Lung (tissue), 12 donors: ENCODE results near the gene TLE6. TPM values are rescaled to one million over a fixed set of nuclear protein-coding genes. Genes with fewer than 3 reads are reported as not detected.
A peak's percentile ranks its signal among the peaks of the same experiment; 100 is the strongest.
"Not testable (repeated sequence)": the region's sequence is repeated elsewhere in the genome, so short reads cannot be mapped to it uniquely, and the experiment has no call there.

Experiments used
- ATAC-seq: fragments of 200-7000 bp; cut with Tn5 transposase; one replicate; pipeline ENCODE4 v1.9.1; 2020; ENCODE audit warnings: moderate number of reproducible peaks; ENCODE audit not compliant: insufficient read depth, low FRiP score
- DNase-seq, 3 donors: peaks; one replicate each; pipeline ENCODE4 v3.0.0-alpha.2; 2013 to 2017
- H3K27ac ChIP-seq, 2 donors: one replicate each; pipeline ENCODE4 v1.5.1; 2013; ENCODE audit warnings: mild to moderate bottlenecking in 2 of 2, moderate library complexity in 2 of 2, control low read depth in 1 of 2, inconsistent platforms in 1 of 2, low read depth in 1 of 2, low read length in 1 of 2
- H3K27me3 ChIP-seq, 3 donors: one replicate each; pipeline ENCODE4 v1.5.1; 2013; ENCODE audit warnings: low read length in 2 of 3; ENCODE audit not compliant: control insufficient read depth in 3 of 3, insufficient read depth in 3 of 3
- H3K36me3 ChIP-seq, 4 donors: one replicate each; pipeline ENCODE4 v1.5.1; 2013; ENCODE audit warnings: low read length in 4 of 4, mild to moderate bottlenecking in 1 of 4, moderate library complexity in 1 of 4; ENCODE audit not compliant: control insufficient read depth in 4 of 4, insufficient read depth in 4 of 4
- H3K4me1 ChIP-seq, 5 donors: one replicate each; pipeline ENCODE4 v1.5.1; 2013; ENCODE audit warnings: low read length in 5 of 5, mild to moderate bottlenecking in 2 of 5, moderate library complexity in 1 of 5; ENCODE audit not compliant: control insufficient read depth in 5 of 5, insufficient read depth in 5 of 5
- H3K4me3 ChIP-seq: one replicate; pipeline ENCODE4 v1.5.1; 2013; ENCODE audit warnings: mild to moderate bottlenecking, control low read depth, moderate library complexity
- H3K9ac ChIP-seq, 2 donors: one replicate each; pipeline ENCODE4 v1.5.1; 2013; ENCODE audit warnings: low read length in 2 of 2, control low read depth in 1 of 2; ENCODE audit not compliant: insufficient read depth in 1 of 2
- H3K9me3 ChIP-seq, 4 donors: one replicate each; pipeline ENCODE4 v1.5.1; 2013; ENCODE audit warnings: low read length in 3 of 4, mild to moderate bottlenecking in 1 of 4, moderate library complexity in 1 of 4; ENCODE audit not compliant: control insufficient read depth in 4 of 4, insufficient read depth in 3 of 4
- CTCF ChIP-seq: IDR thresholded peaks from 2 replicates; pipeline ENCODE4 v1.5.1; 2012; ENCODE audit warnings: mild to moderate bottlenecking; ENCODE audit errors: control extremely low read depth, extremely low read depth
- WGBS, 2 donors: extraction: QIAGEN DNeasy Blood & Tissue Kit; methylation state at CpG; one replicate each; pipeline ENCODE4 v1.1.7; 2013; 5-methylcytosine and 5-hydroxymethylcytosine counted together
- polyA plus RNA-seq, 2 donors: library from polyadenylated mRNA; stranded (reverse); fragments of 200-250 nt; gene quantifications; one replicate each; pipeline ENCODE4 v1.2.1, GENCODE V29; 2013
- total RNA-seq, 2 donors: library from RNA; depleted of rRNA in 1 of 2; stranded (reverse); fragments of >200 nt in 1 of 2; gene quantifications; one replicate each; pipeline ENCODE4 v1.2.1, GENCODE V29; 2014 to 2021
- donor health status: control.
- donor health status: control.
- donor health status: Bipolar disorder and iron deficiency.
- donor health status: healthy.
- donor health status: DM: yes; HTN: yes; CAD: no.

The TLE6 gene
- total and polyA plus RNA-seq, 4 donors, result 6.1 to 8.8 (median 7.2) TPM

- H3K9me3 ChIP-seq, result no peaks in the 10 kb centered on the region
- peaks cover 0 to 5% (median 0%) of the 10 kb centered on the region in 5 donors for H3K4me1 ChIP-seq
- no peak overlapping the region for H3K9ac ChIP-seq
- no peak overlapping the region for H3K27ac ChIP-seq
- H3K4me3 ChIP-seq, result no peak overlapping the region
- H3K27me3 ChIP-seq, result no peaks in the 10 kb centered on the region
- TF ChIP-seq CTCF, result no peak
- 96 to 97% methylated on average over 5 of the region's 5 CpGs for WGBS, 2 donors
- ATAC-seq, result no peak
- no peaks in the 10 kb centered on the region for H3K36me3 ChIP-seq
- no peak for DNase-seq
These were observed 20.2 kb upstream of the TLE6 start for GRCh38 chr19:2957160-2957559.

DNA sequence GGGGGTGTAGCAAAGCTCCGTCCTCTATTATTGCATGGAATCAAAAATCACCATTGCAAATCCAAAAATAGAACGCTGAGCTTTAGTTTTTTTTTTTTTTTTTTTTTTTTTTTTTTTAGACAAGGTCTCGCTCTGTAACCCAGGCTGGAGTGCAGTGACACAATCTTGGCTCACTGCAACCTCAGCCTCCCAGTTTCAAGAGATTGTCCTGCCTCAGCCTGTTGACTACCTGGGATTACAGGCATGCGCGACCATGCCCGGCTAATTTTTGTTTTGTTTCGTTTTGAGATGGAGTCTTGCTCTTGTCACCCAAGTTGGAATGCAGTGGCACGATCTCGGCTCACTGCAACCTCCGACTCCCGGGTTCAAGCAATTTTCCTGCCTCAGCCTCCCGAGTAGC, 17.2 kb upstream of the TLE6 start:
- no peaks in the 10 kb centered on the region for H3K36me3 ChIP-seq
- no peak overlapping the region for H3K9ac ChIP-seq
- no peak for DNase-seq
- WGBS, 2 donors, result 94% methylated on average over 12 of the region's 12 CpGs
- H3K4me3 ChIP-seq, result no peak overlapping the region
- H3K27me3 ChIP-seq, result no peaks in the 10 kb centered on the region
- no peaks in the 10 kb centered on the region for H3K9me3 ChIP-seq
- TF ChIP-seq CTCF, result no peak
- H3K27ac ChIP-seq, result no peak overlapping the region
- H3K4me1 ChIP-seq, result no peaks in the 10 kb centered on the region
- ATAC-seq, result no peak

DNA sequence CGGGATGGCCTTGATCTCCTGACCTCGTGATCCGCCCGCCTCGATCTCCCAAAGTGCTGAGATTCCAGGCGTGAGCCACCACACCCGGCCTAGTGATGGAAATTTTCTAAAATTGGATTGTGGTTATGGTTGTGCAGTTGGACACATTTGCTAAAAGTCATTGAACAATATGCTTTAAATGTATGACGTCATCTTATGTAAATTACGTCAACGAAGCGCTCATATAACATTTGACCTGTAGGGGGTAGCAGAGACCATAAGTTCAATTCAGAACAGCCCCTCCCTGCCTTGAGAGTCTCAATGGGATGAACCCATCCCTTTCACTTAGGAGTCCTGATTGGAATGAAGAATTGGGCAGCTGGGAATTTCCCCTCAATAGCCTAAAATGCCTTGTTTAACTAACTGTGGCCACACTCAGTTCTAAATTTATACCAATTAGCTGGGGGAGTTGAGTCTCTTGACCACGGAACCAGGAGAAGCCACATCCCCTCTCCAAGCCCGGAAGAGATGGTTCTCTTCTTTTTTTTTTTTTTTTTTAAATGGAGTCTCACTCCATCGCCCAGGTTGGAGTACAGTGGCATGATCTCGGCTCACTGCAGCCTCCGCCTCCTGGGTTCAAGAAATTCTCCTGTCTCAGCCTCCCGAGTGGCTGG, 15.2 kb upstream of the TLE6 start:
- no peak overlapping the region for H3K4me3 ChIP-seq
- H3K36me3 ChIP-seq, result no peaks in the 10 kb centered on the region
- peak; percentile 34 for ATAC-seq
- no peaks in the 10 kb centered on the region for H3K4me1 ChIP-seq
- H3K27me3 ChIP-seq, result no peaks in the 10 kb centered on the region
- no peak overlapping the region for H3K27ac ChIP-seq
- peak; percentile 82 to 93 (median 91) for DNase-seq
- peak overlapping the region in 1 of 2 donors; percentile 16 for H3K9ac ChIP-seq
- peak; percentile 96 for TF ChIP-seq CTCF
- no peaks in the 10 kb centered on the region for H3K9me3 ChIP-seq
- 37 to 38% methylated on average over 17 of the region's 17 CpGs for WGBS, 2 donors

DNA sequence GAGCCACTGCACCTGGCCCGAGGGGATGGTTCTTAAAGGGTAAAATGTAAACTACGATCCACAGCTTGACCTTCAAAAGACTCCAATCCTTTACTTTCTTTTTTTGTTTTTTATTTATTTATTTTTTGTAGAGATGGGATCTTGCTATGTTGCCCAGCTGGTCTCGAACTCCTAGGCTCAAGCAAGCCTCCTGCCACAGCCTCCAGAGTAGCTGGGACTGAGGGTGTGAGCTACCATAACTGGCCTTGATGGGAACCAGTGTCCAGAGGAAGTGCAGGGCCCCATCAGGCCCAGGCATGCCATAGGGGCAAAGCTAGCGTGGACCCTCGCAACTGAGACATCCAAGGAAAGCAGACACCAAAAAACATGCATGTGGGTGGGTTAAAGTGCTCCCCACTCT, 14.2 kb upstream of the TLE6 start:
- TF ChIP-seq CTCF, result no peak
- Histone ChIP-seq H3K36me3 (no peaks in the 10 kb centered on the region), H3K4me1 (peaks cover 0 to 2% (median under 1%) of the 10 kb centered on the region in 5 donors), H3K27me3 (no peaks in the 10 kb centered on the region), H3K9me3 (no peaks in the 10 kb centered on the region), H3K27ac (no peak overlapping the region), H3K9ac (no peak overlapping the region), H3K4me3 (no peak overlapping the region)
- WGBS, 2 donors, result 94 to 95% methylated on average over 5 of the region's 5 CpGs
- ATAC-seq, result no peak
- no peak for DNase-seq

DNA sequence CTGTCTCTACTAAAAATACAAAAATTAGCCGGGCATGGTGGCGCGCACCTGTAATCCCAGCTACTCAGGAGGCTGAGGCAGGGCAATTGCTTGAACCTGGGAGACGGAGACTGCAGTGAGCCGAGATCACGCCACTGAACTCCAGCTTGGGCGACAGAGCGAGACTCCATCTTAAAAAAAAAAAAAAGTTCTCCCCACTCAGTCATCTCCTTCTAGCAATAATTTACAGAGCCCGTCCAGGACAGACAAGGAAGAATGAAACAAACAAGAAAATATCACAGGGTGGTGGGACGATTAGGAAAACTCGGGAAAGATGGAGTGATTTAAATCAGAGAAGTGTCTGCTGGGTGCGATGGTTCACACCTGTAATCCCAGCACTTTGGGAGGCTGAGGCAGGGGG, 13.7 kb upstream of the TLE6 start:
- not testable (repeated sequence) for H3K27me3 ChIP-seq, H3K27ac ChIP-seq, DNase-seq, ATAC-seq, H3K9ac ChIP-seq, H3K4me3 ChIP-seq, H3K4me1 ChIP-seq, H3K36me3 ChIP-seq, H3K9me3 ChIP-seq
- WGBS, 2 donors, result 89 to 90% methylated on average over 12 of the region's 12 CpGs
